HG03064 (cell line): ENCODE results near the gene CDSN.
"Not testable (repeated sequence)": the region's sequence is repeated elsewhere in the genome, so short reads cannot be mapped to it uniquely, and the experiment has no call there.

ENCODE experiments used
- ATAC-seq: cut with Tn5 transposase; IDR thresholded peaks from one replicate; pipeline ENCODE4 v1.9.1; 2021; ENCODE audit warnings: low read depth; ENCODE audit not compliant: unreplicated experiment

Gene CDSN, protein sequence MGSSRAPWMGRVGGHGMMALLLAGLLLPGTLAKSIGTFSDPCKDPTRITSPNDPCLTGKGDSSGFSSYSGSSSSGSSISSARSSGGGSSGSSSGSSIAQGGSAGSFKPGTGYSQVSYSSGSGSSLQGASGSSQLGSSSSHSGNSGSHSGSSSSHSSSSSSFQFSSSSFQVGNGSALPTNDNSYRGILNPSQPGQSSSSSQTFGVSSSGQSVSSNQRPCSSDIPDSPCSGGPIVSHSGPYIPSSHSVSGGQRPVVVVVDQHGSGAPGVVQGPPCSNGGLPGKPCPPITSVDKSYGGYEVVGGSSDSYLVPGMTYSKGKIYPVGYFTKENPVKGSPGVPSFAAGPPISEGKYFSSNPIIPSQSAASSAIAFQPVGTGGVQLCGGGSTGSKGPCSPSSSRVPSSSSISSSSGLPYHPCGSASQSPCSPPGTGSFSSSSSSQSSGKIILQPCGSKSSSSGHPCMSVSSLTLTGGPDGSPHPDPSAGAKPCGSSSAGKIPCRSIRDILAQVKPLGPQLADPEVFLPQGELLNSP

DNA sequence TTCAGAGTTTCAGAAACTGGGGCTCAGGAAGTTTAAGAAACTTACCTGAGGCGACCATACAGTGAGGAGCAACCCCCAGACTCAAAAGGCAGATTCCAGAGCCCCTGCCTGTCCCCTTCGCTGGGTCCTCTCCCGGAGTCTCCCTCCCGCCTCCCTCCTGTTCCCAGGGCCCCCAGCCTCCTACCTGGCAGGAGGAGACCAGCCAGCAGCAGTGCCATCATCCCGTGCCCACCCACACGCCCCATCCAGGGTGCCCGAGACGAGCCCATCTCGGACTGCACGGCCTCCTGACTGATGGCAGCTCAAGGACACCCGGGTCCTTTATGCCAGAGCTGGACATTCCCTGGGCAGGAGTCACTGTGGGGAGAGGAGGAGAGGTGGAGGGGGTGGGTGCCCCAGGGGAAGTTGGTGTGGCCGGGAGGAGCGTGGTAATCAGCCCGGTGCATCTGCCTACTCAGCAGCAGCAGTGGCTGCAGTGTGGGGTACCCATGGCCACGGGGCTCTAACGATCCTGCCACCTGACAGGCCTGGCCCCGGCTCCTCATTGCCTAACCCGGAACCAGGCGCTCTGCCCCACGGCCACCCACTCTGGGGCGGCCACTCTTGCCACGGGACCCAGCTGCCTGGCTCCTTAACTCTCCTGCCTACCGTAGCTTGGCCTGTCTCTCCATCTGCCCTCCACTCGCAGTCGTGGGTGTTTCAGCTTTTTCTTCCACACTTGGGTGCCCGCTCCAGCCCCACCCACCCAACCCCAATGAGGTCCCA lies at the start of gene CDSN:
TSS of gene CDSN (minus strand) at position 296 of the 765 bp plus-strand sequence. CDS start at position 269, 27 bp downstream.
- ATAC-seq: no peak

DNA sequence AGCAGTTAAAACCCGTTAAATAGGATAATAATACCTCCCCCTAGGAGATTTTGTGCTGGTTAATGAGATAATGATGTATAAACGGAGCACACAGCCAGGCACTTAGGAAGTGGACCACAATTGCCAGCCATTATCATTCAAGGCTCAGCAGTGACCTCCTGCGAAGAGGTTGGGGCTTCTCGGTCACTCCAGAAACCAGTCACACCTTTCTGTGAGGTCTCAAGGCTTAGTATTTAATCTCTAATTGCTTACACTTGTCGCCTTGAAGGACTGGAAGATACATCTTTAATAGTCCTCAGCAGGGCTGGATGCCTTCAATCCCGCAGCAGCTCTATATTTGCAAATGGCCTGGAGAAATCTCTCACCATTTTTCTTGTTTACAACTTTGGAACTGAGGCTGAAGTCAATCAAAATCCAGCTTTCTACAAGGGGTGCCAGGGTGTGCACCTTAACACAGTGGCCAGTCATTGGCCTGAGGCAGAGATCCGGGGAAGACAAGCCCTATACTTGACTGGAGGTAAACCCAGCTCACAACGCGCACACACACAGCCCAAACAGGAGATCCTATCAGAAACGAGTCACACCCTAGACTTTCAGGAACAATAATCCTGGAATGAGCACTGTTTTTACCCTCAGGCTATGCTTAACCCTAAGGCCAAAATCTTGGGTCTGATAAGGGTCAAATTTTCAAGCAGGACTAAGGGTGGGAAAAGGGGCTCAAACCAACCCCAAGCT lies 49.0 kb upstream of the CDSN start:
- ATAC-seq: no peak

DNA sequence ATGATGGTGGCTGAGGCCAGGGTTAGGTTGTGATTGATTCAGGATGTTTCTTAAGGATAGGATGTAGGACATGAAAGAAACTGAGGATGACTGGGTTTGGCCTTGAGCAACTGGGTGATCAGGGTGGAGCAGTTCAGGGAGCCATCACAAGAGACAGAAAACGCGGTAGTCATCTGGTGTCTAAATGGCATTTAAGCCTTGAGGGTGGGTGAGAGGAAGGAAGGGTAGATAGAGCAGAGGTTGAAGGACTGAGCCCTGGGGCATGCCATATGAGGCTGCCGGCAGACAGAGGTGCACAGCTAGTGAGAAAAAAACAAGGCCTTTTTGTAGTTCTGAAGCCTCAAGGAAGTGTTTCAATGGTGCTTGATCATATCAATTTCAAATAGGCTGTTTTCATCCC lies 48.4 kb upstream of the CDSN start:
- ATAC-seq: no peak

DNA sequence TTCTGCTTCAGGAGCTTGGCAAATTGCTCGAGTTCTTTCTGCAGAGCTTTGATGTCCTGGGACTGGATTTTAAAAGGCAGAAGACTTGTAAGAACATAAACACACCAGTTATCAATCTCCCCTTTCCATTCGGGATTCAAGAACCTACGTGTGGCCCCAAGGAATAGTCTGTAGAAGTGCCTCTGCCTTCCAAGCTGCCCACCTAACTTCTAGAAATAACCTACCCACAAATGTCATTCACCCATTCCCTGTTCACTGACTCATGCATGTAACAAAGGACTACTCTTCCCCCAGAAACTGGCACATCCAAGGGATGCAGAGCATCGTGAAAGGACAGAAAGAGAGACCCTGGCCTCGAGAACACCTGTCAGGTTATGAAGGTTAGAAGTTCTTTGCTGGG lies 45.7 kb upstream of the CDSN start:
- ATAC-seq: no peak

DNA sequence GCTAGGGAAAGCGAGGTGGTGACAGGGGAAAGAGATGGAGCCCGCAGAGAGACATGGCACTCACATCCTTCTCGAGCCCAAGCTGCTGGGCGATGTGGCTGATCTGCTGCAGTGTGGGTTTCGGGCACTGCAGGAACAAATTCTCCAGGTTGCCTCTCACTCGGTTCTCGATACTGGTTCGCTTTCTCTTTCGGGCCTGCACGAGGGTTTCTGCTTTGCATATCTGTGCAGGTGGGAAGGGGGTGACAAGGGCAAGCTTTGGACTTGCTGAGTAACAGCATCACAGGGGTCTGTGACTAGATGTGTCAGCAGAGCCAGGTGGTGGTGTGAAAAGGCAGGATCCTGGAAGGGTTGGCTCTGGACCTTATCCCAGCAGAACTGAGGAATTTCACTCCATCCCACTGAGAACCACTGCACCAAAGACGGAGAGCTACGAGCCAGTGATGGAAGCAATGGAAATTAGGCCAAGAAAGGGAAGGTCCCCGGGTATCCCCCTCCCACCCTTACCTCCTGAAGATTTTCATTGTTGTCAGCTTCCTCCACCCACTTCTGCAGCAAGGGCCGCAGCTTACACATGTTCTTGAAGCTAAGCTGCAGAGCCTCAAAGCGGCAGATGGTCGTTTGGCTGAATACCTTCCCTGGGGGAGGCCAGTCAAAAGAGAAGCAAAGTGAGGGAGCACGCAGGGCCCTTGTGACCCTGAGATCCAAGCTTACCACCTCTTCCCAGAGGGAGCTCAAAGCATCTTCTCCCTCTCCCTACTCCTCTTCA lies 45.0 kb upstream of the CDSN start:
- ATAC-seq: not testable (repeated sequence)

DNA sequence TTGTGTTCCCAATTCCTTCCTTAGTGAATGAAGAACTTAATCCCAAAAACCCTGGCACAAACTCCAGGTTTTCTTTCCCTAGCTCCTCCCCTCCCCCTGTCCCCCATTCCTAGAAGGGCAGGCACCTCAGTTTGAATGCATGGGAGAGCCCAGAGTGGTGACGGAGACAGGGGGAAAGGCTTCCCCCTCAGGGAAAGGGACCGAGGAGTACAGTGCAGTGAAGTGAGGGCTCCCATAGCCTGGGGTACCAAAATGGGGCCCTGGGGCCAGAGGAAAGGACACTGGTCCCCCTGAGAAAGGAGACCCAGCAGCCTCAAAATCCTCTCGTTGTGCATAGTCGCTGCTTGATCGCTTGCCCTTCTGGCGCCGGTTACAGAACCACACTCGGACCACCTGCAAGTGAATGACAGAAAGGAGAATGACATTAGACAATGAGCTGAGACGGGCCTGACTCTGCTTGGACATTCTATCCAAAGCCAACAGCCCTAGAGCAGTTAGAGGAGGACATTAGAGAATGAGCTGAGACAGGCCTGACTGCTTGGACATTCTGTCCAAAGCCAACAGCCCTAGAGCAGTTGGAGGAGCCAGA lies 44.3 kb upstream of the CDSN start:
- not testable (repeated sequence) for ATAC-seq

DNA sequence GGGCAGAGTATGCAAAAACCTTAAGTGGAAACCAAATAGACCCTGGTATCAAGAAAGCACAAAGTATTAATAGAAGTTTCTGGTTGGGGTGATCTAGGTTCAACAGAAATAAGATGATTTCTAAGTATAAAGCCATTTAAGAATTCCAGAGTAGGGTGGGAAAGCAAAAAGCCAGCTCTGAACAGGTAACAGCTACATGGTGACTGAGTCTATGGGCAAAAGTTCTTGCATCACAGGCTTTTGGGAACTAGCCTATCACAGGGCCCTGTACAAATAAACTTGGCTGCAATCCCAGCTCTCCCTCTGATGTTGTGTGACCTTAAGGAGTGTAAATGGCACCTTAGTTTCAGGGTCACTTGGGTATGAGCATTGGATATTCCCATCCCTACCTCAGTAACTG lies 43.7 kb upstream of the CDSN start:
- ATAC-seq: no peak

DNA sequence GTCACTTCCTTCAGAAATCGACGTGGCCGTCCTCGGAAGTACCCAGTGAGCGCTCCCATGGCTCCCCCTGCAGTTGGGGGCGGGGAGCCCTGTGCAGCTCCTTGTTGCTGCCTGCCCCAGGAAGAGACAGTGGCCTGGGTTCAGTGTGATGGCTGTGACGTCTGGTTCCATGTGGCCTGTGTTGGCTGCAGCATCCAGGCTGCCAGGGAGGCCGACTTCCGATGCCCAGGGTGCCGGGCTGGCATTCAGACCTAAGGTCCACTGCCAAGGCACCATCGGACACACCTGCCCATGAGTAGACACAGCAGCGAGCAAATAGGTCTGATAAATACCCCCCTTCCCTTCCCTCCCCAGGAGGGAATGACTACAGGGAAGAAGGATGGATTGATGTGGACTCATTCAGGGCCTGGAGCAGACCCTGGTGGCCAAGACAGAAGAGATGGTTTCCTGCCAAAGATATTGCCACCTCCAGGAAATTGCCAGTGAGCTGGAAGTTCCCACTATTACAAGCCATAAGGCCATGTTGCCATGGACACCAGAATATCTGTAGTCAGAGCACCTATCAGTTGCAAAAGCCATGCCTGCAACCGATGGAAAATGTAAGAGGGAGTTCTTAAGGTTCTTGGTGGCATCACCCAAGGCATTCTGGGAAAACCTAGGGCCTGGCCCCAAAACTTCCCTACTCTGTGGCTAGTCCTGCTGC lies 42.4 kb upstream of the CDSN start:
- no peak for ATAC-seq

DNA sequence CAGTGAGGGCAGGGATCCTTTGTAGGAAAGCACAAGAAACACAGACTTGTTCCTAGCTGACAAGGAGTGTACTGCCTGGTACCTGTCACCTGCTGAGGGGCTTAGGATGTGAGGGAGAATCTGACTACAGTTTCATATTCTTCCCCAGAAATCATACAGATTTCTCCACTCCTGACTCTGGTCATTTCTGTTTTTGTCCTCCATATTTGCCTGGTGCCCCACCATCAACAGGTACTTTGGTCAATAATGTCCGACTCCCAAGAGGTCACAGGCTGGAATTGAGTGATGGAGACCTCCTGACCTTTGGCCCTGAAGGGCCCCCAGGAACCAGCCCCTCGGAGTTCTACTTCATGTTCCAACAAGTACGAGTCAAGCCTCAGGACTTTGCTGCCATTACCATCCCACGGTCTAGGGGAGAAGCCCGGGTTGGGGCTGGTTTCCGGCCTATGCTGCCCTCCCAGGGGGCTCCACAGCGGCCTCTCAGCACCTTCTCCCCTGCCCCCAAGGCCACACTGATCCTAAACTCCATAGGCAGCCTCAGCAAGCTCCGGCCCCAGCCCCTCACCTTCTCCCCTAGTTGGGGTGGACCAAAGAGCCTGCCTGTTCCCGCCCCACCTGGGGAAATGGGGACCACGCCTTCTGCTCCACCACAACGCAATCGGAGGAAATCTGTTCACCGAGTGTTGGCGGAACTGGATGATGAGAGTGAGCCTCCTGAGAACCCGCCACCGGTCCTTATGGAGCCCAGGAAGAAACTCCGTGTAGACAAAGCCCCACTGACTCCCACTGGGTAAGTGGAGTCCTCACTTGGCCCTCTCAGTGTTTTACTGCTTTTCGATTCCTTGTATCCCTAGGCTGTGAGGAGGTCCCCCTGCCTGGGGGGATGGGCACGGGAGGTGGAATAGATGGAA lies 41.2 kb upstream of the CDSN start:
- no peak for ATAC-seq

DNA sequence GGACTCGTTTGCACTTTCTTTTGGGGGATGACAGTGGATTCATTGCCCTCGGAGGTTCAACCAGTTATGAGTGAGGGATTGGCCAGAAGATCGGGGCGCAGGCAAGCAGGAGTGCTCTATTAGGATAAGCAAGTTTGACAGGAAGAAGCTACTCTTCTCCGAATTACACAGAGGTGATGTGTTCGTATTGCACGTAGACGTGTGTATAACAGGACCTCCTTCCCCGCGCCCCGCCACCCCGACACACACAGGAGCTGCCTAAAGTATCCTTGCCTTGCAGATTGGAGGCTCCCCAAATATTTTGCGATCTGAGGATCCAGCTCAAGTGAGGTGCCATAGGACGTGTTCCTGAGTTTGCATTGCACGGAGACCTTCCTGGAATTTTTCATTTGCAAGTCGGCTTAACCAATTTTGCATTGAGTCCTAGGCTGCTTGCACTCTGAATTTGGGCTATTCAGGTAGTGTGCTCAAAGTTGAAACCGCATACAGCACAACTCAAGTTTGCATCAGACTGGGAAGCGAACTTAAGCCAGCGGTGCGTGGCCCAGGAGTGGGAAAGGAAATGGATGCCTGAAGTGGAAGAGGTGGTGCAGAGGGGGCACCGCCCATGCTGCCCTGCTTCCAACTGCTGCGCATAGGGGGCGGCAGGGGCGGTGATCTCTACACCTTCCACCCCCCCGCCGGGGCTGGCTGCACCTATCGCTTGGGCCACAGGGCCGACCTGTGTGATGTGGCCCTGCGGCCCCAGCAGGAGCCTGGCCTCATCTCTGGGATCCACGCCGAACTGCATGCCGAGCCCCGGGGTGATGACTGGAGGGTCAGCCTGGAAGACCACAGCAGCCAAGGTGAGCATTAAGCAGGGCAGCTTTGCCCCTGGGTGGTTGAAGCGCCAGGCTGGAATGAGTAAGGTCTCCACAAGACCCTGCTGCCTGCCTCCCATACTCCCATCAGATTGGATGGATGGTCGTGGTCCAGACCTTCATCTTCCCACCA lies 38.9 kb upstream of the CDSN start:
- ATAC-seq: no peak

DNA sequence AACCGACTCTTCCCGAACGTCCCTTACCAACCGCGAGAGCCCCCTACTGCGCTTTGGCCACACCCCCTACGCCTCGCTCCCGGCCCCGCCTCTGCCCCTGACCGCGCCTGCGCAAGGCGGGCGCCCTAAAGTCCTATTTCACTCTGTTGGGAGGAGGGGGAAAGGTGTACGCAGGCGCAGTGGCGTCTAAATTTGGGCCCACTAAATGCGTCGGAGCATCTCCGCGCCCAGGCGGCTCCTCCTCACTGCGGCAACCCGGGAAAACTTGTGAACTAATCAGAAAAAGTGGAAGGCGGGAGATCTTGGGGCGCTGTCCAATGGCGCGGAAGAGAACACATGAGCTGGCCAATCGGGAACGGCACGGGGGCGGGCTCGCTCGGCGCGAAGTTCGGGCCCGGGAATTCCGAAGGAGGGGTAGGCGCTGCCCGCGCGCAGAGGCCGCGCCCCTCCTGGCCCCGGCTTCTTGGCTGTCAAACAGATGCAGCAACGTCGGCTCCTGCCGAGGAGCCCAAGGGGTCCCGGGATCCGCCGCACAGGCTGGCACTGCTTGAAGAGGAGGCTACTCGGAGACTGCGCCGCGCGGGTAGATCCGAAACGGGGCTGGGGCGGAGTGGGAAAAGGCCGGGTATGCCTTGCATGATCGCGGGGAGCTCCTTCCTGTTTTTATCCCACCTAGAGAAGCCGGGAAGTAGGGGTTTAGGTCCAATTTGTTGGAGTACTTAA lies 38.1 kb upstream of the CDSN start, which contains the start of gene TCF19:
TSS of gene TCF19 (plus strand) at position 450 of the 723 bp plus-strand sequence. CDS start 881 bp downstream, outside the sequence.
- ATAC-seq: peak; percentile 67

DNA sequence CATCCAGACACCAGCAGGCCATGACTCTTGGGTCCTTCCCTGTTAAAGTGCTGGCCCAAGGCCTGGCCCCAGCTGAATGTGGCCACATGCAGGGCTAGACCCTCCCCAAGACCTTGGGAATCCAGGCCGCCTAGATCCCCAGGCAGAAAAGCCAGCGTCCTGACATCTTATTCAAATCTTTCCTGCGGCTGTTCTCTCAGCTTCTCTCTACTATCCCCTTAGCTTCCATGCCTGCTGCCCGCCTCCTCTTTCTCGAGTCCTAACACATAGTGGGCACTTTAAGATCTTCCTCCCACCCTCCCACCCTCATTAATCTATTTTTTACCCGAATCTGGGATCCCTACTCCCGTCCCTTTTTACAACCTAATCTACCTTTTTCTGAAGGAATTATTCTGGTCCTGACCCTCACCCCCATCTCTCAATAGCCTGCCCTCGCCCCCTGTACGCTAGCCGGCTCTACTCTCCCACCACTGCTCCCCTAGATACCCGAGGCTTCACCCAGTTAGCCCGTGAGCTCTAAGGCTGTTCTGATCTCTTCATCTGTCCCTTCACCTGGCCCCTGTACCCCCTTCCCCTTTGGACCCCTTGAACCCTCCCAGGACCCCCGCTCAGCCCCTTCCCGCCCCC lies 37.4 kb upstream of the CDSN start, which contains the start of gene CCHCR1:
TSS of gene CCHCR1 (minus strand) at position 290 of the 627 bp plus-strand sequence. CDS start at position 88, 202 bp downstream.
- no peak for ATAC-seq

DNA sequence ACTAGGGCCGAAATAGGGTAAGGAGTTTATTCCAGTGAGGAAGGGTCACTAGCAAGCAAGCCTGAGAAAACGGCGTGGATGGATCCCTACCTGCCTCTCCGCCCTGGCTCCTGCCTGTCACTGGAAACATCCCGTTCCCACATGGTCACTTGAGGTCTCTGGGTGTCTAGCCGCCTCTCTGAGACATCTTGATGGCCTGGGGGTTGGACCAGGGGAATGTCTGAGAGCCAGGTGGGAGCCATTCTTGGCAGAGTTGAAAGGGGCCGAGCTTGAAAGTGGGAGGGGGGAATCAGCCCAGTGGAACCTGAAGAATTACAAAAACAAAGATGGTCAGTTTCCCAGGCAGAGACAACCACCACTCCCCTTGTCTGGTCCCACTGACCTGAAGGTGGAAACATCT lies 36.4 kb upstream of the CDSN start:
- ATAC-seq: no peak

DNA sequence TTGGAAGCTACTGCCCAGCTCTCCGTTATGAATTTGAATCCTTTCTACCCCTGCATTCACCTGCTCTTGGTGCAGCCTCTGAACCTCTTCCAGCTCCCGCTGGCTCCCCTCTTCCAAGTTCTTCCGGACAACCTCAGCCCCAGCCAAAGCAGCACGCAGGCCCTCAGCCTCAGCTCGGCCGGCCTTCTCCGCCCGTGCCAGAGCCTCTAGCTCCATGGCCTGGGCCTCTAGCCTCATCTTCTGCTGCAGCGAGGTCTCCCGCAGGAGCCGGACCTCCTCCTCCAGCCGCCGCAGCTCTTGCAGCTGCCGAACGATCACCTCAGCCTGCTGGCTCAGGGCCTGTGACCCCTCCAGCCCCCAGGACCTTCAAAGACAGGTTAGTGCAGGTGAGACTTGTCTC lies 34.2 kb upstream of the CDSN start:
- ATAC-seq: no peak

DNA sequence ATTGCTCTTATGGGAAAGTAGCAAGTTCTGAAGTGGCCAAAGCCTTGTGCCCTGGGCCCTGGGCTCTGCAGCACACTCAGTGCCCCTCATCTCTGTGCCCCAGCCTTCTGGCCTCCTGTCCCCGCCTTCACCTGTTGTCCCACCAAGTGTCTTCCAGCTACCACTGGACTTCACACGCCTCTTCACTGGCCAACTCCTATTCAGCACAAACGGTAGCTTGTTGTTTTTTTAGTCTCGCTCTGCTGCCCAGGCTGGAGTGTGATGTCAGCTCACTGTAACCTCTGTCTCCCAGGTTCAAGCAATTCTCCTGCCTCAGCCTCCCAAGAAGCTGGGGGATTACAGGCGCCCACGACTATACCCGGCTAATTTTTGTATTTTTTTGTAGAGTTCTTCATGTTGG lies 32.5 kb upstream of the CDSN start:
- ATAC-seq: no peak
